GM11168 (cell line): ENCODE measurements around the gene CNTNAP5.

Source experiments
- in situ Hi-C: fragments of 300-500 bp; cut with MboI; formaldehyde crosslinking; loops from one replicate; pipeline ENCODE4 v1.12.0; 2022; ENCODE audit warnings: low sequenced_read_pairs; ENCODE audit not compliant: unreplicated experiment

CNTNAP5 gene

DNA sequence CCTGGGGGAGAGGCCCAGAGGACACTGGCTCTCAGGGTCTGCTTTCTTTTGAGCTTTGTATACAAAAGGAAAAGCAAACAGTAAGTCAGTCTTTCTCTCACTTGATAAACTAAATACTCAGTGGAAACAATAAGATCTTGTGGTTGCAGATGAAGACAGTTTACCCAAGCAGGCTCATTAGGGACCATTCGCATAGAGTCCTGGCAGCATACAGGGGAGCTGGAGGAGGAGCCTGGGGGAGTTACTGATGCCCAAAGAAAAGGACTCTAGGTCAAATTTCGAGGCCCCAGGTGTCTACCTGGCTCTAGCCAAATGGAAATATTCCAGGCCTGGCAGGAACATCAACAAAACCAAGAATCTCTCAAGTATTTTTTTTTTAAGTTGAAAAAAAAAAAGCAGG lies 225.3 kb downstream of the CNTNAP5 start:
- in situ Hi-C loops: no loop called here

- in situ Hi-C loops: no loop called here
Observed at GRCh38 chr2:124254621-124255020, 229.5 kb downstream of the CNTNAP5 start.

GRCh38 chr2:124257120-124257519 lies 232.0 kb downstream of the CNTNAP5 start:
- in situ Hi-C loops: no loop called here

GRCh38 chr2:124258140-124258880 lies 233.2 kb downstream of the CNTNAP5 start:
- in situ Hi-C loops: no loop called here

- in situ Hi-C loops: no loop called here
Observed at GRCh38 chr2:124261456-124261855, 236.4 kb downstream of the CNTNAP5 start.

DNA sequence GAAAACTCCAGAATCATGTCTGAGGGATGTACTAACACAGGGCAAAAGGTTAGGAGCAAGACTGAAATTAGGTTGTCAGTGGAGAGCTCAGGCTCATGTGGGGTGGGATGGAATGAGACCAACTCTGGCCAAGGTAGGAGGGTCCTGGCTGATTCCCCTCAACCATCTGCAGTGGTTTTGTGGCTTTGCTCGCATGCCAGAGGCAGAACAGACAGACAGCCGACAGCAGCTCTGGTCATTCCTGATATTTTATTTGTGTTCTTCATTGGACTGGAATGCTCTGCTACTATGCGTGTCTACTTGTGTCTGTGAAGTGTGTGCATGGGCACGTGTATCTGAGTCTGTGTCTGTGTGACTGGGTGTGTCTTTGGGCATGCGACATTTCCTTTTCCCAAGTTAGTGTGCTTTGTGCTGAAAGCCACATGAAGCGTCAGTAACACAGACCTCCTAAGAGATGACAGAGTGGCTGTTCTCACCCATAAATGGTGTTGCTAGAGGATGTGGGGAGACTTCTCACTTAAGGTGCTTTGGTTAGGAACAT lies 239.5 kb downstream of the CNTNAP5 start:
- in situ Hi-C loops: no loop called here

- in situ Hi-C loops: no loop called here
Observed at GRCh38 chr2:124267794-124268193, 242.7 kb downstream of the CNTNAP5 start.

GRCh38 chr2:124269348-124269747 lies 244.3 kb downstream of the CNTNAP5 start:
- in situ Hi-C loops: no loop called here

- in situ Hi-C loops: no loop called here
Observed at GRCh38 chr2:124272261-124272841, 247.3 kb downstream of the CNTNAP5 start.

- in situ Hi-C loops: no loop called here
Observed at GRCh38 chr2:124281541-124281940, 256.5 kb downstream of the CNTNAP5 start.

DNA sequence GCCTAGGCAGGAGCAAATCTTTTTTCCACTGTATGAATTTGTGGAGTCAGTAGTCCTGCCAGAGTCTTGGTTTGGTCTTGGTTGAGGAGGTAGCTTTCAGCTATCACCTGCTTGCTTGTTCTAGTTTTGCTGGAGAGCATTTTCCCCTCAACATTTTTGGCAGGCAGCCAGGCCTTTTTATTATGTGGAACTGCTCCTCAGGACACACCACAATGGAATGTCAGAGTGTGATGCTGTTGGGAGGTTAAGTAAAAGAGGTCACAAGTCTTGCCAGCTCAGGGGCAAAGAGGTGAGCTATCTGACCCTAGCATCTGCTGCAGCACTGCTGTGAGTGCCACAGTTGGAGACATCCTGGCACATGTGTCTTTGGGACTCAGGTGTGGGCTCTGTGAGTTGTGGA lies 258.0 kb downstream of the CNTNAP5 start:
- in situ Hi-C loops: no loop called here

- in situ Hi-C loops: no loop called here
Observed at GRCh38 chr2:124286089-124286783, 261.1 kb downstream of the CNTNAP5 start.

DNA sequence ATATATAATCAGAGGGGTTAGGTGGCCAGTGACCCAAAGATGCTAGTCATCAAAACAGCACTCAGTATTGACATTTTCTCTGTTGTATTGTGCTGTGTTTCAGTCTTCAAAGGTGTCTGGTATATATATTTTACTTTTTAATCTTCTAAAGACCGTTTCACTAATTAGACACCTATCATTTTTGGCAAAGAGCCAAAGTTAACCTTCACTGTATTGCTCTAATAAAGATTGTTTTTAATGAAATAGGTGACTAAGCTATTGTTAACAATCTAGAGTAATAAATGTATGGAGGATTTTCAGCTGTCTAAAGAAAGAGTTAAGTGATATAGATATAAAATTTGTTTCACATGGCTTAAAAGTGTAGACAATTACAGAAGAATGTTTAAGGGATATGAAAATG lies 264.0 kb downstream of the CNTNAP5 start:
- in situ Hi-C loops: no loop called here

GRCh38 chr2:124289615-124290014 lies 264.5 kb downstream of the CNTNAP5 start:
- in situ Hi-C loops: no loop called here

DNA sequence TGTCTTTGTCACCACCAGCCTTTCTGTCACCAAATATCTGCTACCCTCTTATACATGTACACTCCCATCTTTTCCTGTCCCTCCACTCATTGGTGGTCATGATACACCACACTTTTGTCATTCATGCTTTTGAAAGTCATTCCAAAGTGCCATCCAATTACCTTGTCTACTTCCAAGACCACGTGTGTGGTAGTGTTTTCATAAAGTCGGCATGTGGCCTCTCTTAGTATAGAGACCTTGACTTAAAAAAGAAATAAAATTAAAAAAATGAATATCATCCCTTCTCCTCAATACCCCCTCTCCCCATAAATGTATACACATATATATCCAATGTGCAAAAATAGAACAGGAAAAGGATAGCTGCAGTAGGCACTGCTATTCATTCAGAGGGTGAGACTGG lies 271.4 kb downstream of the CNTNAP5 start:
- in situ Hi-C loops: no loop called here

- in situ Hi-C loops: no loop called here
Observed at GRCh38 chr2:124301915-124302314, 276.8 kb downstream of the CNTNAP5 start.

DNA sequence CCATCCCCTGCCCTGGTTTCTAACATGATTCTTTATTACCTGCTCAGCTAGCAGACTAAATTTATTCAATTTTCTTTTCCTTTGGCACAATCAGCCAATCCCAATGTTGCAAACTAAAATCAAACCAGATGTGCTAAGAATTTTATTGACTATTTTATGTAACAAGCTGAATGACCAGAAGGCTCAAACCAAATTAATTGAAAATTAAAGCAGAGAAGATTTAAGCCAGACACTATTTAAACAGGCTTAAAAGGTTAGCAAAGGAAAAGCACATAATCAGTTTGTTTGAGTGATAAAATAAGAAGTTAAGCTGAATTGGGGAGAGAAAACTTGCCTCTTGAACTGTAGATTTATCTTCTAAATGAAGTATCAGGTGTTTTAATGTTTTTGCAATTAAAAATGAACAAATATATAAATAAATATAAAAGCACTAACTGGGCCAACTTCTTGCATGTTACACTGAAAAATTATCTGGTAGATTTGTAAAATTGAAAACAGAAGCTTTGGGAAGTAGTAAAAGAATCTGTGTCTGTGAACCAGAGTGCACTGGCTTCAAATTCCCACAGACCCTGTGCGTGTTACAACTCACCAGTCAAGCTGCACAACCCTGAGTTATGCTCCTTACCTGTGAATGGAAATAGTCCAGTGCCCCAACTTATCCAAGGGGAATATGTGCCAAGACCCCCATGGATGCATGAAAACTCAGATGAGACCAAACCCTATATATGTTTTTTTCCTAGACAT lies 283.4 kb downstream of the CNTNAP5 start:
- in situ Hi-C loops: no loop called here

DNA sequence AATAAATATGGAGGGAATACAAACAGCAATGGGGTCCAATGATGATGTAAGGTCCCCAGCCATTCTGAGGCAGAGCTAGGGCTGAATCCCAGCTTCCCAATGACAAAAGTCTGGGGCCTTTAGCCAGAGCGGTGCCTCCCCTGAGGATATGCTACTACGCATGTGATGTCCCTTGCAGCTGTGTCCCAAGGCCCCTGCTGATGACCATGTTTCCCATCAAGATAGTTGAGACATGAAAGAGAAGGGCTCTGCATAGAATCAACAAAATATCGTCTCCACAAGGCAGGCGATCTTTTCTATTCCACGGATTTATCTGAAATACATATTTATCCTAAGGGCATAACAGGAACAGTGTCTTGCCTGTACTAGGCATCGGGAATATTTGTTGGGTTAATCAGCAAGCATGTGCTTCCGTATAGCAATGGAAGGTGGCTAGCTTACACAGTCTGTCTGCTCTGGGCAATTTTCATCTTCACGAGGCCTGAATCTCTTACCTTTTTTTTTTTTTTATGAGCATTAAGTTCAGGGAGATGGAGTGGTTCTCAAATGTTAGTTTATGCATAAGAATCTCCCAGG lies 284.6 kb downstream of the CNTNAP5 start:
- in situ Hi-C loops: no loop called here

DNA sequence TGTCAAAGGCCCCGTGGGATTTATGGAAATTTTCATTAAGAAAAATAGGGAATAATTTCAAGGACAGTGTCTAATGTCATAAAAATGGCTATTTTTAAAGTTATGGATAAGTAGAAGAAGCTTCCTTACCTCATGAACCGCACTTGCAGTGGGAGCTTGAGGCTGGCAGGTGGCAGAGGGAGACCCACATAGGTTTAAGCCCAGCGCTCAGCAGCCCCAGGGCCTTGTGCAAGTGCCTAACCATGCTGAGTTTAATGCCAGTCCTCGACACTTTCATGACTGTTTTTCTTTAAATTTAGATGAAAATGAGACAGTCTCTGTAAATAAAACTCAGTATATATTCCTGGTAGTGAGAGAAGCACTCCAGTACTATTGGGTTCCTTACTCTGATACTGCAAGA lies 285.6 kb downstream of the CNTNAP5 start:
- in situ Hi-C loops: no loop called here

DNA sequence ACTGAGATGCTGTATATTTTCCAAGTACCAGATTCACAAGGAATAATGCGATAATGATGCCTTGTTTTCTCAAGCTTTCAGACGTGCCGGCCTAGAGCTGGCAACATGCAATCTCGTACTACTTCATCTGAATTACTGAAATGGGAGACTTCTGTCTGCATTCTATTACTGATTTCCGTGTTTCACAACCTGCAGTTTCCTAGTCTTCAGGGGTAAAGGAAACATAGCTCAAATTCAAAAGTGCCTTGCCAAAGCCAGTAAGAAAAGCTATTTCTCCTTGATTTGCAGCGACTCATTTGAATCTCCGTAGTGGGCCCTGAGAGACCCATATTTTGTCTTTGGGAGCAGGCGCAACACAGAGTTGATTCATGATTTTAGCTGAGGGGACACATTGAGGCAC lies 289.0 kb downstream of the CNTNAP5 start:
- in situ Hi-C loops: no loop called here
